Tibial nerve (tissue), 4 donors: ENCODE measurements around the gene EPN1. TPM values are rescaled to one million over a fixed set of nuclear protein-coding genes. Genes with fewer than 3 reads are reported as not detected.

Experiments
- DNase-seq, 2 donors: peaks; one replicate each; pipeline ENCODE4 v3.0.0-alpha.2; 2019; ENCODE audit warnings: low spot score in 2 of 2
- H3K27ac ChIP-seq, 4 donors: fragments of 200-600 bp; sonication (generic) in 3 of 4; one replicate each; pipeline ENCODE4 v1.5.1; 2017 to 2019; ENCODE audit warnings: mild to moderate bottlenecking in 1 of 4
- H3K27me3 ChIP-seq, 2 donors: fragments of 200-600 bp; sonication (generic) in 1 of 2; one replicate each; pipeline versions ENCODE4 v1.5.1 to v1.6.0; 2017 to 2019
- H3K36me3 ChIP-seq, 3 donors: fragments of 200-600 bp; sonication (generic); one replicate each; pipeline ENCODE4 v1.5.1; 2018 to 2019
- H3K4me1 ChIP-seq, 4 donors: fragments of 200-600 bp; sonication (generic) in 3 of 4; one replicate each; pipeline ENCODE4 v1.5.1; 2017 to 2019
- H3K4me3 ChIP-seq, 4 donors: fragments of 200-600 bp; sonication (generic) in 3 of 4; one replicate each; pipeline ENCODE4 v1.5.1; 2017 to 2019; ENCODE audit warnings: mild to moderate bottlenecking in 1 of 4, moderate library complexity in 1 of 4
- H3K9me3 ChIP-seq, 4 donors: fragments of 200-600 bp; sonication (generic) in 3 of 4; one replicate each; pipeline ENCODE4 v1.5.1; 2017 to 2019
- CTCF ChIP-seq, 5 experiments: fragments of 200-600 bp in 3 of 5; fragments of 450-650 bp in 2 of 5; sonication (generic) in 3 of 5; IDR thresholded peaks; one replicate each; pipeline ENCODE4 v1.5.1; 2016 to 2019; ENCODE audit warnings: antibody characterized with exemption in 5 of 5, mild to moderate bottlenecking in 3 of 5, moderate library complexity in 2 of 5
- EP300 ChIP-seq, 2 donors: sonication (generic); formaldehyde crosslinking; IDR thresholded peaks; one replicate each; pipeline ENCODE4 v1.6.1; 2017; ENCODE audit warnings: antibody characterized with exemption in 2 of 2, mild to moderate bottlenecking in 1 of 2
- POLR2A ChIP-seq, 2 donors: fragments of 450-650 bp; IDR thresholded peaks; one replicate each; pipeline ENCODE4 v1.6.1; 2017; ENCODE audit warnings: antibody characterized with exemption in 2 of 2, mild to moderate bottlenecking in 2 of 2, moderate library complexity in 2 of 2
- WGBS, 2 donors: methylation state at CpG; one replicate each; pipeline ENCODE4 v1.1.5; 2018; 5-methylcytosine and 5-hydroxymethylcytosine counted together
- total RNA-seq, 4 donors: library from RNA; depleted of rRNA; stranded (reverse); fragments of >200 nt; gene quantifications; one replicate each; pipeline ENCODE4 v1.1.0, GENCODE V29; 2016

EPN1 gene
- total RNA-seq, 4 donors from 2014 or later, result 92.0 to 164 (median 118) TPM

GRCh38 chr19:55696301-55697068 is 21.5 kb downstream of the EPN1 start:
- Histone ChIP-seq H3K4me1 (no peaks in the 10 kb centered on the region), H3K9me3 (no peaks in the 10 kb centered on the region), H3K27me3 (no peaks in the 10 kb centered on the region), H3K4me3 (no peak overlapping the region), H3K27ac (no peak overlapping the region), H3K36me3 (peaks cover 0 to 100% (median 12%) of the 10 kb centered on the region in 3 donors)
- TF ChIP-seq EP300 (IDR thresholded peaks at IDR 0.05) (no peak), POLR2A (IDR thresholded peaks at IDR 0.05) (no peak), CTCF (IDR thresholded peaks at IDR 0.05) (no peak)
- DNase-seq, result no peak
- 85 to 92% methylated on average over 19 of the region's 20 CpGs for WGBS, 2 donors

GRCh38 chr19:55697069-55697440 is 22.0 kb downstream of the EPN1 start:
- Histone ChIP-seq H3K27ac (no peak overlapping the region), H3K36me3 (peaks cover 0 to 100% (median 10%) of the 10 kb centered on the region in 3 donors)

GRCh38 chr19:55697698-55698097 is 22.7 kb downstream of the EPN1 start:
- H3K27me3 ChIP-seq, result no peaks in the 10 kb centered on the region
- no peaks in the 10 kb centered on the region for H3K9me3 ChIP-seq
- no peak overlapping the region for H3K4me3 ChIP-seq
- TF ChIP-seq EP300 (IDR thresholded peaks at IDR 0.05) (no peak), POLR2A (IDR thresholded peaks at IDR 0.05) (no peak), CTCF (IDR thresholded peaks at IDR 0.05) (no peak)
- H3K36me3 ChIP-seq, result peaks cover 0 to 98% (median 3%) of the 10 kb centered on the region in 3 donors
- 87 to 99% methylated on average over 8 of the region's 8 CpGs for WGBS, 2 donors
- H3K27ac ChIP-seq, result no peak overlapping the region
- no peaks in the 10 kb centered on the region for H3K4me1 ChIP-seq
- DNase-seq, result no peak

More at GRCh38 chr19:55697069-55697440, 22.0 kb downstream of the EPN1 start:
- H3K27me3 ChIP-seq, result no peaks in the 10 kb centered on the region
- no peak for TF ChIP-seq EP300 (IDR thresholded peaks at IDR 0.05)
- no peak for TF ChIP-seq CTCF (IDR thresholded peaks at IDR 0.05)
- no peak for TF ChIP-seq POLR2A (IDR thresholded peaks at IDR 0.05)
- WGBS, 2 donors, result 84 to 87% methylated on average over 11 of the region's 12 CpGs
- DNase-seq, result no peak
- no peak overlapping the region for H3K4me3 ChIP-seq
- no peaks in the 10 kb centered on the region for H3K4me1 ChIP-seq
- H3K9me3 ChIP-seq, result no peaks in the 10 kb centered on the region

- H3K36me3 ChIP-seq, result peaks cover 0 to 96% (median 0%) of the 10 kb centered on the region in 3 donors
Observed at GRCh38 chr19:55698256-55698655, 23.2 kb downstream of the EPN1 start.

More at GRCh38 chr19:55698256-55698655, 23.2 kb downstream of the EPN1 start:
- no peak overlapping the region for H3K4me3 ChIP-seq
- DNase-seq, result no peak
- no peaks in the 10 kb centered on the region for H3K27me3 ChIP-seq
- H3K9me3 ChIP-seq, result peaks cover 0 to 1% (median 0%) of the 10 kb centered on the region in 4 donors
- TF ChIP-seq EP300 (IDR thresholded peaks at IDR 0.05) (no peak), POLR2A (IDR thresholded peaks at IDR 0.05) (no peak), CTCF (IDR thresholded peaks at IDR 0.05) (no peak)
- WGBS, 2 donors, result 91 to 95% methylated on average over 17 of the region's 17 CpGs
- no peaks in the 10 kb centered on the region for H3K4me1 ChIP-seq
- no peak overlapping the region for H3K27ac ChIP-seq
